PC-9 (cell line): ENCODE measurements around the gene SDK1. TPM values are rescaled to one million over a fixed set of nuclear protein-coding genes. Genes with fewer than 3 reads are reported as not detected.

Experiments used
- BruUV-seq: library from RNA; stranded (reverse); fragments of 400-500 nt; replicated peaks from 2 replicates; lab custom pipeline; 2021; lab: Mats Ljungman, UMichigan
- CTCF ChIA-PET: fragments of 300-600 bp; sonication (Branson Sonifier 250); formaldehyde crosslinking; loops from one replicate; lab custom pipeline; 2022; ENCODE audit warnings: antibody characterized with exemption; lab: Charles Lee
- POLR2A ChIA-PET: fragments of 300-600 bp; sonication (Branson Sonifier 250); formaldehyde crosslinking; loops from one replicate; lab custom pipeline; 2022; ENCODE audit warnings: antibody characterized with exemption; ENCODE audit not compliant: unreplicated experiment; lab: Charles Lee
- DNase-seq, 2 experiments: peaks; one replicate each; pipeline versions ENCODE4 v3.0.0 to v3.0.0-alpha.2; 2015 to 2022; ENCODE audit warnings: mixed read lengths in 1 of 2
- H2AFZ ChIP-seq: fragments of 200-600 bp; sonication (generic); 2 replicates; pipeline ENCODE4 v1.8.1; 2017; ENCODE audit warnings: antibody characterized with exemption
- H3F3A ChIP-seq: fragments of 200-600 bp; sonication (generic); 2 replicates; pipeline ENCODE4 v1.8.1; 2017; ENCODE audit warnings: antibody characterized with exemption, mild to moderate bottlenecking, low read depth; ENCODE audit not compliant: insufficient read depth
- H3K27ac ChIP-seq: fragments of 200-600 bp; sonication (generic); 2 replicates; pipeline ENCODE4 v1.6.1; 2016; ENCODE audit warnings: mixed run types
- H3K27me3 ChIP-seq: fragments of 200-600 bp; sonication (generic); 2 replicates; pipeline ENCODE4 v1.6.1; 2016; ENCODE audit warnings: low read depth, mixed run types; ENCODE audit not compliant: insufficient read depth
- H3K36me3 ChIP-seq: fragments of 200-600 bp; sonication (generic); 2 replicates; pipeline ENCODE4 v1.6.1; 2016; ENCODE audit warnings: low read depth, mixed run types
- H3K4me1 ChIP-seq: fragments of 200-600 bp; sonication (generic); replicated peaks from 2 replicates; pipeline ENCODE4 v1.6.1; 2016; ENCODE audit warnings: mixed run types; ENCODE audit not compliant: insufficient read depth
- H3K4me2 ChIP-seq: fragments of 200-600 bp; sonication (generic); 2 replicates; pipeline ENCODE4 v1.6.1; 2017; ENCODE audit warnings: mixed run types
- H3K4me3 ChIP-seq: fragments of 200-600 bp; sonication (generic); 2 replicates; pipeline ENCODE4 v1.6.1; 2016; ENCODE audit warnings: mixed run types
- H3K79me2 ChIP-seq: fragments of 200-600 bp; sonication (generic); 2 replicates; pipeline ENCODE4 v1.6.1; 2017; ENCODE audit warnings: low read depth, mixed run types
- H3K9me2 ChIP-seq: fragments of 200-600 bp; sonication (generic); 2 replicates; pipeline ENCODE4 v1.8.1; 2017; ENCODE audit warnings: mild to moderate bottlenecking; ENCODE audit not compliant: insufficient read depth
- H3K9me3 ChIP-seq: fragments of 200-600 bp; sonication (generic); 2 replicates; pipeline ENCODE4 v1.8.1; 2016; ENCODE audit warnings: low read depth; ENCODE audit not compliant: insufficient read depth
- H4K20me1 ChIP-seq: fragments of 200-600 bp; sonication (generic); 2 replicates; pipeline ENCODE4 v1.8.1; 2017; ENCODE audit not compliant: insufficient read depth
- CTCF ChIP-seq: fragments of 200-600 bp; sonication (generic); conservative IDR thresholded peaks from 2 replicates; pipeline ENCODE4 v1.6.1; 2017; ENCODE audit warnings: mixed run types, antibody characterized with exemption, mild to moderate bottlenecking, moderate library complexity
- EZH2 ChIP-seq: fragments of 200-600 bp; sonication (generic); IDR thresholded peaks from 2 replicates; pipeline ENCODE4 v1.8.0; 2017; ENCODE audit warnings: antibody characterized with exemption, low read depth
- intact Hi-C: fragments of 100-400 bp; cut with micrococcal nuclease; formaldehyde crosslinking; loops from one replicate; pipeline ENCODE4 v1.10.0; 2022; ENCODE audit not compliant: unreplicated experiment
- total RNA-seq: library from RNA; stranded (reverse); gene quantifications from 2 replicates; pipeline ENCODE4 v1.2.3, GENCODE V29; 2021

SDK1 gene
- total RNA-seq, 1 experiment from 2014 or later: not detected

GRCh38 chr7:4266270-4267040, 965.4 kb downstream of the SDK1 start:
- H3K4me3 ChIP-seq: no peak overlapping the region
- H3K27me3 ChIP-seq: peaks cover 64% of the 10 kb centered on the region
- H3K4me2 ChIP-seq: no peak overlapping the region
- no peaks in the 10 kb centered on the region for H3K4me1 ChIP-seq
- no peaks in the 10 kb centered on the region for H3K9me3 ChIP-seq
- ChIA-PET POLR2A (no interaction called here), CTCF (no interaction called here)
- H3F3A ChIP-seq: no peaks in the 10 kb centered on the region
- H3K79me2 ChIP-seq: no peaks in the 10 kb centered on the region
- H2AFZ ChIP-seq: no peak overlapping the region
- H4K20me1 ChIP-seq: no peaks in the 10 kb centered on the region
- intact Hi-C loops: no loop called here
- no peaks in the 10 kb centered on the region for H3K36me3 ChIP-seq
- no peak for DNase-seq
- no peak overlapping the region for H3K27ac ChIP-seq
- BruUV-seq: no TSS peak
- no peaks in the 10 kb centered on the region for H3K9me2 ChIP-seq
- no peak for TF ChIP-seq CTCF
- TF ChIP-seq EZH2: no peak

- H3K27ac ChIP-seq: no peak overlapping the region
Measured at GRCh38 chr7:4267341-4268039, 966.4 kb downstream of the SDK1 start.

More at GRCh38 chr7:4267341-4268039, 966.4 kb downstream of the SDK1 start:
- Histone ChIP-seq H3K79me2 (no peaks in the 10 kb centered on the region), H3K4me2 (no peak overlapping the region), H3K27me3 (peaks cover 72% of the 10 kb centered on the region), H3K9me3 (no peaks in the 10 kb centered on the region), H3F3A (no peaks in the 10 kb centered on the region), H3K4me3 (no peak overlapping the region), H2AFZ (no peak overlapping the region), H4K20me1 (no peaks in the 10 kb centered on the region), H3K4me1 (no peaks in the 10 kb centered on the region), H3K9me2 (no peaks in the 10 kb centered on the region), H3K36me3 (no peaks in the 10 kb centered on the region)
- no peak for DNase-seq
- ChIA-PET POLR2A (no interaction called here), CTCF (interaction anchor here (0.6 kb wide), 1 partner anchor 777 kb away, joined by 3 read pairs; no protein-coding TSS in a partner anchor)
- no TSS peak for BruUV-seq
- TF ChIP-seq EZH2 (no peak), CTCF (no peak)
- intact Hi-C loops: no loop called here
